SK-N-SH (cell line): ENCODE results near the gene SPSB4. TPM values are rescaled to one million over a fixed set of nuclear protein-coding genes. Genes with fewer than 3 reads are reported as not detected.

Experiments
- CTCF ChIA-PET: fragments of 300-600, 350-600 bp; formaldehyde crosslinking; extraction: SDS; loops from one replicate; lab custom pipeline; 2021; lab: Yijun Ruan, JAX
- POLR2A ChIA-PET: fragments of 350-600 bp; sonication (Branson Sonifier 250); formaldehyde crosslinking; extraction: SDS; loops from one replicate; lab custom pipeline; 2020; ENCODE audit warnings: antibody characterized with exemption, inconsistent platforms; lab: Yijun Ruan, JAX
- DNase-seq: peaks from one replicate; pipeline ENCODE4 v3.0.0; 2012
- H2AFZ ChIP-seq: fragments of 200-600 bp; sonication (generic); 2 replicates; pipeline ENCODE4 v1.8.1; 2016; ENCODE audit warnings: antibody characterized with exemption, mild to moderate bottlenecking, low read depth
- H3F3A ChIP-seq: fragments of 200-600 bp; sonication (generic); replicated peaks from 2 replicates; pipeline ENCODE3; 2016; ENCODE audit warnings: antibody characterized with exemption, mild to moderate bottlenecking; ENCODE audit not compliant: insufficient read depth
- H3K27ac ChIP-seq, 2 experiments: fragments of 200-500 bp in 1 of 2; fragments of 200-600 bp in 1 of 2; sonication (Bioruptor generic) in 1 of 2; sonication (generic), shearing (Covaris generic) in 1 of 2; 2 replicates each; pipeline versions ENCODE4 v1.5.1 to v1.6.1; 2014 to 2016; ENCODE audit warnings: low read depth in 2 of 2, inconsistent platforms in 1 of 2, low read length in 1 of 2, mild to moderate bottlenecking in 1 of 2, mixed read lengths in 1 of 2
- H3K27me3 ChIP-seq: fragments of 200-600 bp; sonication (generic), shearing (Covaris generic); 2 replicates; pipeline ENCODE4 v1.6.1; 2016; ENCODE audit warnings: mixed run types; ENCODE audit not compliant: insufficient read depth
- H3K36me3 ChIP-seq, 2 experiments: fragments of 200-500 bp in 1 of 2; fragments of 200-600 bp in 1 of 2; sonication (Bioruptor generic) in 1 of 2; sonication (generic) in 1 of 2; replicated peaks in 1 of 2; 2 replicates each; pipeline versions ENCODE3 to v1.5.1; 2014 to 2016; ENCODE audit warnings: low read length in 1 of 2, mild to moderate bottlenecking in 1 of 2; ENCODE audit not compliant: insufficient read depth in 2 of 2, control insufficient read depth in 1 of 2
- H3K4me1 ChIP-seq, 2 experiments: fragments of 200-500 bp in 1 of 2; fragments of 200-600 bp in 1 of 2; sonication (Bioruptor generic) in 1 of 2; sonication (generic), shearing (Covaris generic) in 1 of 2; 2 replicates each; pipeline versions ENCODE4 v1.5.1 to v1.6.1; 2014 to 2016; ENCODE audit warnings: low read depth in 1 of 2, low read length in 1 of 2, mixed run types in 1 of 2; ENCODE audit not compliant: insufficient read depth in 2 of 2, control insufficient read depth in 1 of 2
- H3K4me2 ChIP-seq: fragments of 200-600 bp; sonication (generic), shearing (Covaris generic); 2 replicates; pipeline ENCODE4 v1.6.1; 2017; ENCODE audit warnings: mixed run types
- H3K4me3 ChIP-seq, 2 experiments: fragments of 200-500 bp in 1 of 2; fragments of 200-600 bp in 1 of 2; sonication (Bioruptor generic) in 1 of 2; sonication (generic), shearing (Covaris generic) in 1 of 2; 2 replicates each; pipeline versions ENCODE4 v1.5.1 to v1.8.1; 2014 to 2016; ENCODE audit warnings: low read depth in 2 of 2, inconsistent platforms in 1 of 2, low read length in 1 of 2, mild to moderate bottlenecking in 1 of 2, mixed read lengths in 1 of 2, moderate library complexity in 1 of 2
- H3K79me2 ChIP-seq: fragments of 200-600 bp; sonication (generic); 2 replicates; pipeline ENCODE4 v1.8.1; 2017; ENCODE audit warnings: mild to moderate bottlenecking; ENCODE audit not compliant: insufficient read depth
- H3K9ac ChIP-seq: fragments of 200-600 bp; sonication (generic); 2 replicates; pipeline ENCODE4 v1.6.1; 2017; ENCODE audit warnings: mixed run types
- H3K9me2 ChIP-seq: fragments of 200-600 bp; sonication (generic); 2 replicates; pipeline ENCODE4 v1.6.1; 2017; ENCODE audit warnings: mixed run types
- H3K9me3 ChIP-seq: fragments of 200-600 bp; sonication (generic); 2 replicates; pipeline ENCODE4 v1.6.1; 2017; ENCODE audit warnings: mixed run types, mild to moderate bottlenecking, moderate library complexity
- H4K20me1 ChIP-seq: fragments of 200-600 bp; sonication (generic); 2 replicates; pipeline ENCODE4 v1.6.1; 2017; ENCODE audit warnings: mild to moderate bottlenecking, mixed run types; ENCODE audit not compliant: insufficient read depth
- CTCF ChIP-seq: fragments of 200-600 bp; sonication (generic); IDR thresholded peaks from 2 replicates; pipeline ENCODE4 v1.6.1; 2017; ENCODE audit warnings: antibody characterized with exemption, mild to moderate bottlenecking, moderate library complexity
- ELF1 ChIP-seq: IDR thresholded peaks from 2 replicates; pipeline ENCODE4 v1.4.0; 2012
- EZH2phosphoT487 ChIP-seq: fragments of 200-600 bp; sonication (generic); IDR thresholded peaks from 2 replicates; pipeline ENCODE4 v1.6.1; 2017; ENCODE audit warnings: low read depth, mixed run types, mild to moderate bottlenecking, antibody characterized with exemption, moderate library complexity, borderline replicate concordance
- FOXM1 ChIP-seq: IDR thresholded peaks from 2 replicates; pipeline ENCODE4 v1.4.0; 2012; ENCODE audit warnings: low read depth, mild to moderate bottlenecking
- GATA2 ChIP-seq: sonication (generic); formaldehyde crosslinking; IDR thresholded peaks from 2 replicates; pipeline ENCODE4 v1.5.0; 2020; ENCODE audit warnings: mild to moderate bottlenecking, missing genetic modification reagents
- JUND ChIP-seq: IDR thresholded peaks from 2 replicates; pipeline ENCODE4 v1.4.0; 2012
- MEF2A ChIP-seq: IDR thresholded peaks from 2 replicates; pipeline ENCODE4 v1.4.0; 2012; ENCODE audit warnings: low read depth, borderline replicate concordance
- POLR2AphosphoS5 ChIP-seq: IDR thresholded peaks from 2 replicates; pipeline ENCODE4 v1.6.1; 2012; ENCODE audit warnings: low read depth, low read length
- RAD21 ChIP-seq: IDR thresholded peaks from 2 replicates; pipeline ENCODE4 v1.6.1; 2012; ENCODE audit warnings: mild to moderate bottlenecking, low read length
- RCOR1 ChIP-seq: fragments of 150-350 bp; IDR thresholded peaks from 2 replicates; pipeline ENCODE4 v1.6.1; 2017; ENCODE audit warnings: antibody characterized with exemption, low read length
- RFX5 ChIP-seq: IDR thresholded peaks from 2 replicates; pipeline ENCODE4 v1.6.1; 2012; ENCODE audit warnings: mild to moderate bottlenecking, improper control_type of control experiment, low read length
- SIN3A ChIP-seq: IDR thresholded peaks from 2 replicates; pipeline ENCODE4 v1.6.1; 2012; ENCODE audit warnings: low read depth, mild to moderate bottlenecking, low read length, moderate library complexity, borderline replicate concordance
- SMC3 ChIP-seq: IDR thresholded peaks from 2 replicates; pipeline ENCODE4 v1.6.1; 2012; ENCODE audit warnings: low read depth, low read length, improper control_type of control experiment
- TAF1 ChIP-seq: IDR thresholded peaks from 2 replicates; pipeline ENCODE4 v1.6.1; 2012; ENCODE audit warnings: low read depth, mild to moderate bottlenecking, low read length, moderate library complexity, borderline replicate concordance
- TCF12 ChIP-seq: IDR thresholded peaks from 2 replicates; pipeline ENCODE4 v1.4.0; 2012
- USF1 ChIP-seq: IDR thresholded peaks from 2 replicates; pipeline ENCODE4 v1.4.0; 2012; ENCODE audit warnings: low read depth, borderline replicate concordance
- USF2 ChIP-seq: fragments of 150-350 bp; IDR thresholded peaks from 2 replicates; pipeline ENCODE4 v1.6.1; 2017; ENCODE audit warnings: antibody characterized with exemption, low read length, low read depth, borderline replicate concordance
- YY1 ChIP-seq: IDR thresholded peaks from 2 replicates; pipeline ENCODE4 v1.4.0; 2012; ENCODE audit warnings: low read depth, mild to moderate bottlenecking
- WGBS: methylation state at CpG from one replicate; pipeline ENCODE4 v1.1.6; 2017; ENCODE audit warnings: low lambda C conversion rate; 5-methylcytosine and 5-hydroxymethylcytosine counted together
- polyA plus RNA-seq, 3 experiments: library from polyadenylated mRNA; depleted of rRNA; stranded (reverse); fragments of >200 nt; gene quantifications; 2 replicates each; pipeline ENCODE4 v1.2.3, GENCODE V29; 2012
- TF ChIP-seq, protein P1 (sequence below): IDR thresholded peaks from 2 replicates; pipeline ENCODE4 v1.4.0; 2012; ENCODE audit warnings: low read depth
- TF ChIP-seq, protein P2 (sequence below): IDR thresholded peaks from 2 replicates; pipeline ENCODE4 v1.6.1; 2012; ENCODE audit warnings: mild to moderate bottlenecking, low read depth, low read length, moderate library complexity

Gene SPSB4
- polyA plus RNA-seq, 1 of the 3 experiments (the other 2 are of a cell fraction), result 0.10 TPM

DNA sequence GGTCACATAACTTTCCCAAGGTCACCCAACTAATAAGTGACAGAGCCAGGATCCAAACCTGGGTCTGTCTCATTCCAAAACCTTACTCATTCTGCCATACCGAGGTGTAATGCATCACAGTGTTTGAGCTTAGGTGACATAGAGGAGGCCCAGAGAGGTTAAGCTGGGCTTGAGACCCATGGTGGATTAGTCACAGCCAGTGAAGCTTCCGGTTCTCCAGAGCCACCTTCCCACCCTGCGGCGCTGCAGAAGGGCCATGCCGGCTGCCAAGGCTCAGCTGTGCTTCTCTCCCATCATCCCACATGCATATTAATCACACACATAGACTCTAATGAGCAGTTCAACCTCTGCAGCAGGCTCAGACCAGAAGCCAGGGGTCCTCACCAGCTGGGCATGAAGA lies 42.2 kb downstream of the SPSB4 start:
- no peak for DNase-seq
- POLR2A ChIA-PET, result no interaction called here
- H3K4me2 ChIP-seq, result no peak overlapping the region
- H4K20me1 ChIP-seq, result no peaks in the 10 kb centered on the region
- no peak overlapping the region for H3K4me3 ChIP-seq
- H3K36me3 ChIP-seq, result no peaks in the 10 kb centered on the region
- no peaks in the 10 kb centered on the region for H3K9me2 ChIP-seq
- H3K9ac ChIP-seq, result no peak overlapping the region
- no peak for TF ChIP-seq MEF2A
- TF ChIP-seq RAD21, result no peak
- TF ChIP-seq, protein P1, sequence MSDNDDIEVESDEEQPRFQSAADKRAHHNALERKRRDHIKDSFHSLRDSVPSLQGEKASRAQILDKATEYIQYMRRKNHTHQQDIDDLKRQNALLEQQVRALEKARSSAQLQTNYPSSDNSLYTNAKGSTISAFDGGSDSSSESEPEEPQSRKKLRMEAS, result no peak
- TF ChIP-seq SIN3A, result no peak
- no peak for TF ChIP-seq YY1
- no peak for TF ChIP-seq TCF12
- TF ChIP-seq CTCF, result no peak
- no peak for TF ChIP-seq POLR2AphosphoS5
- TF ChIP-seq TAF1, result no peak
- no peak for TF ChIP-seq FOXM1
- no peak for TF ChIP-seq USF2
- TF ChIP-seq RFX5, result no peak
- TF ChIP-seq ELF1, result no peak
- no peak for TF ChIP-seq RCOR1
- TF ChIP-seq, protein P2, sequence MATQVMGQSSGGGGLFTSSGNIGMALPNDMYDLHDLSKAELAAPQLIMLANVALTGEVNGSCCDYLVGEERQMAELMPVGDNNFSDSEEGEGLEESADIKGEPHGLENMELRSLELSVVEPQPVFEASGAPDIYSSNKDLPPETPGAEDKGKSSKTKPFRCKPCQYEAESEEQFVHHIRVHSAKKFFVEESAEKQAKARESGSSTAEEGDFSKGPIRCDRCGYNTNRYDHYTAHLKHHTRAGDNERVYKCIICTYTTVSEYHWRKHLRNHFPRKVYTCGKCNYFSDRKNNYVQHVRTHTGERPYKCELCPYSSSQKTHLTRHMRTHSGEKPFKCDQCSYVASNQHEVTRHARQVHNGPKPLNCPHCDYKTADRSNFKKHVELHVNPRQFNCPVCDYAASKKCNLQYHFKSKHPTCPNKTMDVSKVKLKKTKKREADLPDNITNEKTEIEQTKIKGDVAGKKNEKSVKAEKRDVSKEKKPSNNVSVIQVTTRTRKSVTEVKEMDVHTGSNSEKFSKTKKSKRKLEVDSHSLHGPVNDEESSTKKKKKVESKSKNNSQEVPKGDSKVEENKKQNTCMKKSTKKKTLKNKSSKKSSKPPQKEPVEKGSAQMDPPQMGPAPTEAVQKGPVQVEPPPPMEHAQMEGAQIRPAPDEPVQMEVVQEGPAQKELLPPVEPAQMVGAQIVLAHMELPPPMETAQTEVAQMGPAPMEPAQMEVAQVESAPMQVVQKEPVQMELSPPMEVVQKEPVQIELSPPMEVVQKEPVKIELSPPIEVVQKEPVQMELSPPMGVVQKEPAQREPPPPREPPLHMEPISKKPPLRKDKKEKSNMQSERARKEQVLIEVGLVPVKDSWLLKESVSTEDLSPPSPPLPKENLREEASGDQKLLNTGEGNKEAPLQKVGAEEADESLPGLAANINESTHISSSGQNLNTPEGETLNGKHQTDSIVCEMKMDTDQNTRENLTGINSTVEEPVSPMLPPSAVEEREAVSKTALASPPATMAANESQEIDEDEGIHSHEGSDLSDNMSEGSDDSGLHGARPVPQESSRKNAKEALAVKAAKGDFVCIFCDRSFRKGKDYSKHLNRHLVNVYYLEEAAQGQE, result no peak
- no peak for TF ChIP-seq USF1
- no peak for TF ChIP-seq SMC3
- no peak for TF ChIP-seq JUND
- no peak for TF ChIP-seq GATA2 (CRISPR knock-in tag)
- TF ChIP-seq EZH2phosphoT487, result no peak
- 38% methylated on average over 3 of the region's 5 CpGs for WGBS
- no peaks in the 10 kb centered on the region for H3K9me3 ChIP-seq
- peaks cover 0 to 61% of the 10 kb centered on the region in 2 experiments; a peak in 3 of 4 replicates for H3K4me1 ChIP-seq
- H3K79me2 ChIP-seq, result no peaks in the 10 kb centered on the region
- no peak overlapping the region for H2AFZ ChIP-seq
- peak overlapping the region in 1 of 2 experiments; percentile 63; a peak in 2 of 4 replicates for H3K27ac ChIP-seq
- H3F3A ChIP-seq, result no peaks in the 10 kb centered on the region
- CTCF ChIA-PET, result interaction anchor here (0.9 to 3.5 kb wide), 9 partner anchors 9 to 138 kb away, joined by 3 to 49 read pairs (median 5); partner anchors contain the start of genes PXYLP1 and SPSB4
- no peaks in the 10 kb centered on the region for H3K27me3 ChIP-seq
